Measurements from ENCODE around the gene ADGRF4.

- peak; percentile 49 to 64 for TF ChIP-seq CTCF (conservative IDR thresholded peaks at IDR 0.05 in 1 of 2, IDR thresholded peaks at IDR 0.05 in 1 of 2; ENCODE audit: extremely low read depth in 1 of 2, insufficient read depth in 1 of 2, low read depth in 1 of 2, low read length in 2 of 2)
- no peak for TF ChIP-seq EZH2 (IDR thresholded peaks at IDR 0.05; ENCODE audit: borderline replicate concordance, low read length)
These were observed 35.6 kb downstream of the ADGRF4 start for GRCh38 chr6:47733879-47734558.
